Neural progenitor cell (in vitro differentiated cells): ENCODE results near the gene SLC6A12.

Experiments used
- EZH2 ChIP-seq: fragments of 200-600 bp; sonication (generic); IDR thresholded peaks from 2 replicates; pipeline ENCODE4 v1.6.1; 2017; ENCODE audit warnings: antibody characterized with exemption, mild to moderate bottlenecking, moderate library complexity
- EZH2phosphoT487 ChIP-seq: fragments of 200-600 bp; sonication (generic); IDR thresholded peaks from 2 replicates; pipeline ENCODE4 v1.6.1; 2017; ENCODE audit warnings: antibody characterized with exemption
- TF ChIP-seq, protein P1 (sequence below): fragments of 200-600 bp; sonication (generic); IDR thresholded peaks from 2 replicates; pipeline ENCODE4 v1.5.1; 2017; ENCODE audit warnings: antibody characterized with exemption, mild to moderate bottlenecking

DNA sequence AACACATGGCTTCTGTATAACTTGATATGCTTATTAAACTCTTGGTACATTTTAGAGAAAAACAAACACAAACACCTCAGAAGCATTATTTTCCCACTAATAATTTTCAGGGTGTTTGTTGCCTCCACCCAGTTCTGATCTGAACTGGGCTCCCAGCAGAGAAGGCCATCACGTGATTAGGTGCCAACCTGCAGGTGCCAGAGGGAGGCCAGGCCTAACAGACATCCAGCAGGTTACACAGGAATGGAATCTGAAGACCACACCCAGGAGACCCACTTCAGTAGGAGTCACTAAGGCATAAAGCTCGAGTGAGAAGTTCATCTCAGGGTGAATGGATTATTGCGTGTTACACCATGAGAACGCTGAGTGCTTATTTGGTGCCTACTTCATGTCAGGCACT lies 8.9 kb downstream of the SLC6A12 start:
- TF ChIP-seq, protein P1, sequence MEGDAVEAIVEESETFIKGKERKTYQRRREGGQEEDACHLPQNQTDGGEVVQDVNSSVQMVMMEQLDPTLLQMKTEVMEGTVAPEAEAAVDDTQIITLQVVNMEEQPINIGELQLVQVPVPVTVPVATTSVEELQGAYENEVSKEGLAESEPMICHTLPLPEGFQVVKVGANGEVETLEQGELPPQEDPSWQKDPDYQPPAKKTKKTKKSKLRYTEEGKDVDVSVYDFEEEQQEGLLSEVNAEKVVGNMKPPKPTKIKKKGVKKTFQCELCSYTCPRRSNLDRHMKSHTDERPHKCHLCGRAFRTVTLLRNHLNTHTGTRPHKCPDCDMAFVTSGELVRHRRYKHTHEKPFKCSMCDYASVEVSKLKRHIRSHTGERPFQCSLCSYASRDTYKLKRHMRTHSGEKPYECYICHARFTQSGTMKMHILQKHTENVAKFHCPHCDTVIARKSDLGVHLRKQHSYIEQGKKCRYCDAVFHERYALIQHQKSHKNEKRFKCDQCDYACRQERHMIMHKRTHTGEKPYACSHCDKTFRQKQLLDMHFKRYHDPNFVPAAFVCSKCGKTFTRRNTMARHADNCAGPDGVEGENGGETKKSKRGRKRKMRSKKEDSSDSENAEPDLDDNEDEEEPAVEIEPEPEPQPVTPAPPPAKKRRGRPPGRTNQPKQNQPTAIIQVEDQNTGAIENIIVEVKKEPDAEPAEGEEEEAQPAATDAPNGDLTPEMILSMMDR, result no peak
- TF ChIP-seq EZH2phosphoT487, result no peak
- no peak for TF ChIP-seq EZH2
